ENCODE measurements around the gene NPHS1. TPM values are rescaled to one million over a fixed set of nuclear protein-coding genes. Genes with fewer than 3 reads are reported as not detected.

Gene NPHS1
- total and polyA plus RNA-seq, 9 of the 15 experiments (the other 6 are each of a cell fraction or from before 2014, with no cell fraction given): 0.01 to 0.28 (median 0.14) TPM; not detected in 5

GRCh38 chr19:35828692-35829301, 23.5 kb downstream of the NPHS1 start (continued):
- TF ChIP-seq FOXK1 (CRISPR knock-in tag; IDR thresholded peaks at IDR 0.05; ENCODE audit: borderline replicate concordance) (peak; percentile 96; the same call in 1 of the 2 replicates), ZNF232 (CRISPR knock-in tag; IDR thresholded peaks at IDR 0.05) (peak; percentile 96), MIER1 (IDR thresholded peaks at IDR 0.05; ENCODE audit: low read depth) (peak; percentile 97), CTBP1 (IDR thresholded peaks at IDR 0.05; ENCODE audit: borderline replicate concordance) (0 out of 2 replicates have a peak, but pooled peaks have one; percentile 20), LCOR (CRISPR knock-in tag; IDR thresholded peaks at IDR 0.05) (peak; percentile 67; the same call in 1 of the 2 replicates), HEY1 (CRISPR knock-in tag; IDR thresholded peaks at IDR 0.05; ENCODE audit: borderline replicate concordance) (no peak), PREB (CRISPR knock-in tag; IDR thresholded peaks at IDR 0.05) (no peak), ZNF766 (CRISPR knock-in tag; conservative IDR thresholded peaks at IDR 0.05) (peak; percentile 71; the same call in 1 of the 2 replicates)

- 7% methylated on average over 5 of the region's 5 CpGs for WGBS (ENCODE audit: insufficient coverage, low coverage, missing lambda C conversion rate)
- H4K20me1 ChIP-seq (replicated peaks; ENCODE audit: control insufficient read depth, insufficient read depth, low read length): peaks cover 4% of the 10 kb centered on the region; the same call in 1 of the 2 replicates
- no peak overlapping the region for H3K4me3 ChIP-seq
- H2AFZ ChIP-seq (ENCODE audit: low read depth, low read length): no peak overlapping the region
- intact Hi-C loops (cut with micrococcal nuclease) (loop anchor here (10.0 kb wide), 1 partner anchor 111 kb away; the partner anchor contains the start of gene LRFN3), in situ Hi-C loops (cut with MboI) (no loop called here)
- no peaks in the 10 kb centered on the region for H3K9me1 ChIP-seq (ENCODE audit: control insufficient read depth, insufficient read depth, low read length)
- CTCF ChIA-PET (ENCODE audit: low intra/inter-chr PET ratio): no interaction called here
- H3K27me3 ChIP-seq (ENCODE audit: control insufficient read depth in 2 of 2, insufficient read depth in 2 of 2, low read length in 2 of 2): peaks cover 5 to 6% of the 10 kb centered on the region in 2 experiments; a peak in 3 of 5 replicates
- DNase-seq (ENCODE audit: extremely low read depth in 1 of 4, low spot score in 3 of 4): no peak
- no peak overlapping the region for H3K9ac ChIP-seq (ENCODE audit: insufficient read depth in 1 of 2, low read depth in 2 of 2, low read length in 2 of 2)
- no peak overlapping the region for H3K4me2 ChIP-seq (ENCODE audit: insufficient read depth, low read length)
- H3K79me2 ChIP-seq (ENCODE audit: control insufficient read depth, insufficient read depth, low read length): no peaks in the 10 kb centered on the region
- peaks cover 0 to 5% of the 10 kb centered on the region in 2 experiments; a peak in 2 of 5 replicates for H3K4me1 ChIP-seq (replicated peaks in 1 of 2; ENCODE audit: control insufficient read depth in 2 of 2, insufficient read depth in 2 of 2, low read length in 2 of 2)
- no peaks in the 10 kb centered on the region for H3K36me3 ChIP-seq (ENCODE audit: control insufficient read depth, insufficient read depth, low read length)
- TF ChIP-seq SNRNP70 (optimal IDR thresholded peaks at IDR 0.05; ENCODE audit: low read depth, low read length): no peak
- TF ChIP-seq POLR2G (IDR thresholded peaks at IDR 0.05; ENCODE audit: low read depth, low read length): no peak
- no peak for TF ChIP-seq EGR1 (conservative IDR thresholded peaks at IDR 0.05)
- no peak for TF ChIP-seq RBM14 (IDR thresholded peaks at IDR 0.05; ENCODE audit: borderline replicate concordance, insufficient read depth, low read depth, low read length)
- TF ChIP-seq, protein P1, sequence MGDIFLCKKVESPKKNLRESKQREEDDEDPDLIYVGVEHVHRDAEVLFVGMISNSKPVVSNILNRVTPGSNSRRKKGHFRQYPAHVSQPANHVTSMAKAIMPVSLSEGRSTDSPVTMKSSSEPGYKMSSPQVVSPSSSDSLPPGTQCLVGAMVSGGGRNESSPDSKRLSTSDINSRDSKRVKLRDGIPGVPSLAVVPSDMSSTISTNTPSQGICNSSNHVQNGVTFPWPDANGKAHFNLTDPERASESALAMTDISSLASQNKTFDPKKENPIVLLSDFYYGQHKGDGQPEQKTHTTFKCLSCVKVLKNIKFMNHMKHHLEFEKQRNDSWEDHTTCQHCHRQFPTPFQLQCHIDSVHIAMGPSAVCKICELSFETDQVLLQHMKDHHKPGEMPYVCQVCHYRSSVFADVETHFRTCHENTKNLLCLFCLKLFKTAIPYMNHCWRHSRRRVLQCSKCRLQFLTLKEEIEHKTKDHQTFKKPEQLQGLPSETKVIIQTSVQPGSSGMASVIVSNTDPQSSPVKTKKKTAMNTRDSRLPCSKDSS (IDR thresholded peaks at IDR 0.05; ENCODE audit: low read depth, partially characterized antibody): no peak
- TF ChIP-seq PHB (CRISPR knock-in tag; IDR thresholded peaks at IDR 0.05): no peak
- TF ChIP-seq SREBF2 (CRISPR knock-in tag; IDR thresholded peaks at IDR 0.05): no peak
- TF ChIP-seq, protein P2, sequence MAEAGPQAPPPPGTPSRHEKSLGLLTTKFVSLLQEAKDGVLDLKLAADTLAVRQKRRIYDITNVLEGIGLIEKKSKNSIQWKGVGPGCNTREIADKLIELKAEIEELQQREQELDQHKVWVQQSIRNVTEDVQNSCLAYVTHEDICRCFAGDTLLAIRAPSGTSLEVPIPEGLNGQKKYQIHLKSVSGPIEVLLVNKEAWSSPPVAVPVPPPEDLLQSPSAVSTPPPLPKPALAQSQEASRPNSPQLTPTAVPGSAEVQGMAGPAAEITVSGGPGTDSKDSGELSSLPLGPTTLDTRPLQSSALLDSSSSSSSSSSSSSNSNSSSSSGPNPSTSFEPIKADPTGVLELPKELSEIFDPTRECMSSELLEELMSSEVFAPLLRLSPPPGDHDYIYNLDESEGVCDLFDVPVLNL (CRISPR knock-in tag; IDR thresholded peaks at IDR 0.05; ENCODE audit: low read depth): no peak
- TF ChIP-seq NR2F6 (CRISPR knock-in tag; IDR thresholded peaks at IDR 0.05): no peak
- TF ChIP-seq BCOR (IDR thresholded peaks at IDR 0.05): no peak
- TF ChIP-seq TARDBP (IDR thresholded peaks at IDR 0.05): no peak
- no peak for ATAC-seq
- POLR2A ChIA-PET: no interaction called here
- no peak overlapping the region for H3K27ac ChIP-seq (ENCODE audit: extremely low read depth, low read depth, low read length)
- no peak for FAIRE-seq
- H3K9me3 ChIP-seq (replicated peaks; ENCODE audit: control insufficient read depth, insufficient read depth, low read depth, low read length): no peaks in the 10 kb centered on the region
- no TSS peak for BruUV-seq (replicated peaks)
Observed at GRCh38 chr19:35824150-35824549, 28.2 kb downstream of the NPHS1 start.

Data from K562 (cell line).